NCI-H2196 (cell line): ENCODE measurements around the gene PROSER3.
"Not testable (repeated sequence)": the region's sequence is repeated elsewhere in the genome, so short reads cannot be mapped to it uniquely, and the experiment has no call there.

ENCODE experiments used
- DNase-seq: peaks from one replicate; lab custom pipeline; 2025; ENCODE audit not compliant: unreplicated experiment; lab: John Stamatoyannopoulos, UW

The PROSER3 gene

GRCh38 chr19:35722461-35722860 lies 35.5 kb upstream of the PROSER3 start:
- no peak for DNase-seq

- DNase-seq, result no peak
Measured at GRCh38 chr19:35722897-35723296, 35.1 kb upstream of the PROSER3 start.

GRCh38 chr19:35723671-35724070 lies 34.3 kb upstream of the PROSER3 start:
- no peak for DNase-seq

- DNase-seq, result not testable (repeated sequence)
Measured at GRCh38 chr19:35724132-35724531, 33.8 kb upstream of the PROSER3 start.

GRCh38 chr19:35724560-35724959 lies 33.4 kb upstream of the PROSER3 start:
- no peak for DNase-seq

GRCh38 chr19:35725216-35725861 lies 32.6 kb upstream of the PROSER3 start:
- DNase-seq, result no peak

GRCh38 chr19:35727053-35727955 lies 30.7 kb upstream of the PROSER3 start:
- no peak for DNase-seq

- no peak for DNase-seq
Measured at GRCh38 chr19:35727956-35728706, 29.8 kb upstream of the PROSER3 start.

- DNase-seq, result no peak
Measured at GRCh38 chr19:35729021-35729420, 29.0 kb upstream of the PROSER3 start.

GRCh38 chr19:35729763-35730162 lies 28.2 kb upstream of the PROSER3 start:
- no peak for DNase-seq

- DNase-seq, result no peak
Measured at GRCh38 chr19:35730326-35730725, 27.6 kb upstream of the PROSER3 start.

GRCh38 chr19:35731353-35731752 lies 26.6 kb upstream of the PROSER3 start:
- DNase-seq, result no peak

GRCh38 chr19:35731779-35732405 lies 26.1 kb upstream of the PROSER3 start:
- no peak for DNase-seq

GRCh38 chr19:35732540-35733179 lies 25.3 kb upstream of the PROSER3 start:
- no peak for DNase-seq

- DNase-seq, result no peak
Measured at GRCh38 chr19:35733180-35734125, 24.5 kb upstream of the PROSER3 start.

- no peak for DNase-seq
Measured at GRCh38 chr19:35734273-35734672, 23.7 kb upstream of the PROSER3 start.

GRCh38 chr19:35734889-35735288 lies 23.1 kb upstream of the PROSER3 start:
- no peak for DNase-seq

- DNase-seq, result no peak
Measured at GRCh38 chr19:35736913-35737886, 20.8 kb upstream of the PROSER3 start.
